HL-60 (cell line): ENCODE results near the gene SLC25A11.
A peak's percentile ranks its signal among the peaks of the same experiment; 100 is the strongest.

Experiments
- CTCF ChIP-seq: IDR thresholded peaks from one replicate; pipeline ENCODE4 v1.5.1; 2011; ENCODE audit warnings: low read length, control low read depth, inconsistent platforms; ENCODE audit not compliant: insufficient read depth
- GABPA ChIP-seq: IDR thresholded peaks from 2 replicates; pipeline ENCODE4 v1.6.1; 2012; ENCODE audit warnings: low read depth
- POLR2AphosphoS5 ChIP-seq: IDR thresholded peaks from 2 replicates; pipeline ENCODE4 v1.6.1; 2012; ENCODE audit warnings: low read depth
- REST ChIP-seq: IDR thresholded peaks from 2 replicates; pipeline ENCODE4 v1.6.1; 2012; ENCODE audit warnings: low read depth; ENCODE audit not compliant: insufficient replicate concordance
- SPI1 ChIP-seq: IDR thresholded peaks from 2 replicates; pipeline ENCODE4 v1.6.1; 2012; ENCODE audit warnings: low read depth, mild to moderate bottlenecking, borderline replicate concordance

- TF ChIP-seq POLR2AphosphoS5 (no peak), CTCF (no peak), REST (no peak), GABPA (no peak), SPI1 (peak; percentile 54; the same call in 1 of the 2 replicates)
These were observed 38.9 kb upstream of the SLC25A11 start for GRCh38 chr17:4978726-4979125.
